HEK293 (cell line): ENCODE data around the gene ZFYVE28.

ENCODE experiments used
- CTCF ChIP-seq: fragments of 450-650 bp; formaldehyde crosslinking; IDR thresholded peaks from 2 replicates; pipeline ENCODE4 v1.5.1; 2016; ENCODE audit warnings: missing biosample characterization, missing genetic modification characterization
- KLF17 ChIP-seq: fragments of 450-650 bp; formaldehyde crosslinking; IDR thresholded peaks from 2 replicates; pipeline ENCODE4 v1.5.1; 2016; ENCODE audit warnings: missing biosample characterization, missing genetic modification characterization
- KLF8 ChIP-seq: fragments of 450-650 bp; formaldehyde crosslinking; IDR thresholded peaks from 2 replicates; pipeline ENCODE4 v1.5.1; 2016; ENCODE audit warnings: missing biosample characterization, missing genetic modification characterization
- RBAK ChIP-seq: fragments of 450-650 bp; formaldehyde crosslinking; IDR thresholded peaks from 2 replicates; pipeline ENCODE4 v1.5.1; 2016; ENCODE audit warnings: missing biosample characterization, missing genetic modification characterization
- SALL2 ChIP-seq: fragments of 450-650 bp; formaldehyde crosslinking; IDR thresholded peaks from 2 replicates; pipeline ENCODE4 v1.5.0; 2017; ENCODE audit warnings: missing biosample characterization, mild to moderate bottlenecking, missing genetic modification characterization, borderline replicate concordance
- SP2 ChIP-seq: fragments of 450-650 bp; formaldehyde crosslinking; IDR thresholded peaks from 2 replicates; pipeline ENCODE4 v1.5.1; 2016; ENCODE audit warnings: missing biosample characterization, missing genetic modification characterization
- ZBTB17 ChIP-seq: fragments of 450-650 bp; formaldehyde crosslinking; IDR thresholded peaks from 2 replicates; pipeline ENCODE4 v1.5.1; 2016; ENCODE audit warnings: missing biosample characterization, missing genetic modification characterization
- ZBTB21 ChIP-seq: fragments of 450-650 bp; formaldehyde crosslinking; IDR thresholded peaks from 2 replicates; pipeline ENCODE4 v1.5.1; 2017; ENCODE audit warnings: missing biosample characterization, missing genetic modification characterization
- ZBTB48 ChIP-seq: fragments of 450-650 bp; formaldehyde crosslinking; IDR thresholded peaks from 2 replicates; pipeline ENCODE4 v1.5.1; 2016; ENCODE audit warnings: missing biosample characterization, missing genetic modification characterization
- ZBTB7A ChIP-seq: fragments of 450-650 bp; formaldehyde crosslinking; IDR thresholded peaks from 2 replicates; pipeline ENCODE4 v1.5.1; 2016; ENCODE audit warnings: low read depth, missing biosample characterization, missing genetic modification characterization
- ZNF114 ChIP-seq: fragments of 450-650 bp; formaldehyde crosslinking; IDR thresholded peaks from 2 replicates; pipeline ENCODE4 v1.5.0; 2017; ENCODE audit warnings: missing biosample characterization, missing genetic modification characterization
- ZNF16 ChIP-seq: fragments of 450-650 bp; formaldehyde crosslinking; IDR thresholded peaks from 2 replicates; pipeline ENCODE4 v1.5.1; 2016; ENCODE audit warnings: low read depth, missing biosample characterization, missing genetic modification characterization
- ZNF169 ChIP-seq: fragments of 450-650 bp; formaldehyde crosslinking; IDR thresholded peaks from 2 replicates; pipeline ENCODE4 v1.5.1; 2016; ENCODE audit warnings: missing biosample characterization, missing genetic modification characterization
- ZNF2 ChIP-seq: fragments of 450-650 bp; formaldehyde crosslinking; IDR thresholded peaks from 2 replicates; pipeline ENCODE4 v1.5.1; 2016; ENCODE audit warnings: missing biosample characterization, missing genetic modification characterization
- ZNF223 ChIP-seq: fragments of 450-650 bp; formaldehyde crosslinking; IDR thresholded peaks from 2 replicates; pipeline ENCODE4 v1.5.1; 2016; ENCODE audit warnings: missing biosample characterization, missing genetic modification characterization
- ZNF266 ChIP-seq: fragments of 450-650 bp; formaldehyde crosslinking; IDR thresholded peaks from 2 replicates; pipeline ENCODE4 v1.5.1; 2016; ENCODE audit warnings: missing biosample characterization, missing genetic modification characterization, low read depth
- ZNF311 ChIP-seq: fragments of 450-650 bp; formaldehyde crosslinking; IDR thresholded peaks from 2 replicates; pipeline ENCODE4 v1.5.1; 2017; ENCODE audit warnings: missing biosample characterization, missing genetic modification characterization, borderline replicate concordance
- ZNF394 ChIP-seq: fragments of 450-650 bp; formaldehyde crosslinking; IDR thresholded peaks from 2 replicates; pipeline ENCODE4 v1.5.1; 2016; ENCODE audit warnings: missing biosample characterization, missing genetic modification characterization, mild to moderate bottlenecking, moderate library complexity, borderline replicate concordance
- ZNF473 ChIP-seq: fragments of 450-650 bp; formaldehyde crosslinking; IDR thresholded peaks from 2 replicates; pipeline ENCODE4 v1.5.1; 2017; ENCODE audit warnings: missing biosample characterization, missing genetic modification characterization
- ZNF544 ChIP-seq: fragments of 450-650 bp; formaldehyde crosslinking; IDR thresholded peaks from 2 replicates; pipeline ENCODE4 v1.5.0; 2017; ENCODE audit warnings: missing biosample characterization, missing genetic modification characterization
- ZNF548 ChIP-seq: fragments of 450-650 bp; formaldehyde crosslinking; IDR thresholded peaks from 2 replicates; pipeline ENCODE4 v1.5.1; 2016; ENCODE audit warnings: missing biosample characterization, missing genetic modification characterization
- ZNF654 ChIP-seq: fragments of 450-650 bp; formaldehyde crosslinking; IDR thresholded peaks from 2 replicates; pipeline ENCODE4 v1.5.1; 2016; ENCODE audit warnings: low read depth, missing biosample characterization, missing genetic modification characterization
- ZNF692 ChIP-seq: fragments of 450-650 bp; formaldehyde crosslinking; IDR thresholded peaks from 2 replicates; pipeline ENCODE4 v1.5.1; 2016; ENCODE audit warnings: missing biosample characterization, missing genetic modification characterization
- ZNF776 ChIP-seq: fragments of 450-650 bp; formaldehyde crosslinking; IDR thresholded peaks from 2 replicates; pipeline ENCODE4 v1.5.0; 2017; ENCODE audit warnings: missing biosample characterization, missing genetic modification characterization, borderline replicate concordance
- ZNF791 ChIP-seq: fragments of 450-650 bp; formaldehyde crosslinking; IDR thresholded peaks from 2 replicates; pipeline ENCODE4 v1.5.1; 2016; ENCODE audit warnings: missing biosample characterization, missing genetic modification characterization
- ZNF792 ChIP-seq: fragments of 450-650 bp; formaldehyde crosslinking; IDR thresholded peaks from 2 replicates; pipeline ENCODE4 v1.5.1; 2016; ENCODE audit warnings: missing biosample characterization, missing genetic modification characterization
- ZNF830 ChIP-seq: fragments of 450-650 bp; IDR thresholded peaks from 2 replicates; pipeline ENCODE4 v1.5.0; 2018; ENCODE audit warnings: missing biosample characterization, missing genetic modification characterization, low read depth, mild to moderate bottlenecking, moderate library complexity
- ZNF837 ChIP-seq: fragments of 450-650 bp; formaldehyde crosslinking; IDR thresholded peaks from 2 replicates; pipeline ENCODE4 v1.5.1; 2016; ENCODE audit warnings: missing biosample characterization, missing genetic modification characterization
- TF ChIP-seq, protein P1 (sequence below): fragments of 450-650 bp; formaldehyde crosslinking; IDR thresholded peaks from 2 replicates; pipeline ENCODE4 v1.5.1; 2017; ENCODE audit warnings: missing biosample characterization, missing genetic modification characterization
- TF ChIP-seq, protein P2 (sequence below): fragments of 450-650 bp; formaldehyde crosslinking; conservative IDR thresholded peaks from 2 replicates; pipeline ENCODE4 v1.5.1; 2016; ENCODE audit warnings: low read depth, missing biosample characterization, missing genetic modification characterization

ZFYVE28 gene

DNA sequence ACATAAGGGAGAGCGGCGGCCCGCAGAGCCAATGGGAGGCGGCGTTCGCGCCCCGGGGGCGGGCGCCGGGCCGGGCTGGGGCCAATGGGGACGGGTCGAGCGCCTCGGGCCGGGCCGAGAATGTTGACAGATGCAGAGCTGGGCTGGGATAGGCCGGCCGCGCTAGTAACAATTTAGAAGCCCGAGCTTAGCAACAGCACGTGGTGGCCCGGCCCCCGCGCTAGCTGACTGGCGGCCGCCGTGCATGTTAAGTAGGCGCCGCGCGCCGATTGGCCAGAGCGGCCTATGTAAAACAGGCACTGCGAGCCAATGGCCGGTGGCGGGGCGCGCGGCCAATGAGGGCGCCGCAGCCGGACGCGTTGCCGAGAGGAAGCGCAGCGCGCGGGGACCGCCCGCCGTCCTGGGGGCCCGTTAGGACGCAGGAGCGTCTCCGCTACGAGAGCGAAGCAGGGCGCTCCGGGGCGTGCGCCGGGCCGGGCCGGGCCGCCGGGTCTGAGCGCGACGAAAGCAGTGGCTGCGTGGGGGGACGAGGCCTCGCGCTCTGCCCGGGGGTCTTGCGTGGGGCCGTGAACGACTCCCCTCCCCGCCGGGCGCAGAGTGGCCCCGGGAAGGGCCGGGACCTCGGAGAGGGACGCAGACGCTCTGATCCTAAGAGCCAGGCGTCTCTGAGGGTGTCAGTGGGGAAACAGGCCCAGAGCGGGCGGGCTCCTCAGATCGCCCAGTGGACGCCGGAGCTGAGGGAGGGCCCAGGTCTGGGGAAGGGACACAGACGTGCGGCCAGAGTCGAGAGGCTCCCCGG is 156.1 kb downstream of the ZFYVE28 start (continued):
- peak; percentile 43; the same call in 1 of the 2 replicates for TF ChIP-seq KLF17 (tag by site-specific recombination)
- no peak for TF ChIP-seq ZNF311 (tag by site-specific recombination)
- TF ChIP-seq ZBTB7A (tag by site-specific recombination) = 0 out of 2 replicates have a peak, but pooled peaks have one; percentile 26
- TF ChIP-seq, protein P1, sequence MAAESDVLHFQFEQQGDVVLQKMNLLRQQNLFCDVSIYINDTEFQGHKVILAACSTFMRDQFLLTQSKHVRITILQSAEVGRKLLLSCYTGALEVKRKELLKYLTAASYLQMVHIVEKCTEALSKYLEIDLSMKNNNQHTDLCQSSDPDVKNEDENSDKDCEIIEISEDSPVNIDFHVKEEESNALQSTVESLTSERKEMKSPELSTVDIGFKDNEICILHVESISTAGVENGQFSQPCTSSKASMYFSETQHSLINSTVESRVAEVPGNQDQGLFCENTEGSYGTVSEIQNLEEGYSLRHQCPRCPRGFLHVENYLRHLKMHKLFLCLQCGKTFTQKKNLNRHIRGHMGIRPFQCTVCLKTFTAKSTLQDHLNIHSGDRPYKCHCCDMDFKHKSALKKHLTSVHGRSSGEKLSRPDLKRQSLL (tag by site-specific recombination) = no peak
- TF ChIP-seq ZBTB21 (tag by site-specific recombination) = no peak
- no peak for TF ChIP-seq CTCF (tag by site-specific recombination)
- TF ChIP-seq, protein P2, sequence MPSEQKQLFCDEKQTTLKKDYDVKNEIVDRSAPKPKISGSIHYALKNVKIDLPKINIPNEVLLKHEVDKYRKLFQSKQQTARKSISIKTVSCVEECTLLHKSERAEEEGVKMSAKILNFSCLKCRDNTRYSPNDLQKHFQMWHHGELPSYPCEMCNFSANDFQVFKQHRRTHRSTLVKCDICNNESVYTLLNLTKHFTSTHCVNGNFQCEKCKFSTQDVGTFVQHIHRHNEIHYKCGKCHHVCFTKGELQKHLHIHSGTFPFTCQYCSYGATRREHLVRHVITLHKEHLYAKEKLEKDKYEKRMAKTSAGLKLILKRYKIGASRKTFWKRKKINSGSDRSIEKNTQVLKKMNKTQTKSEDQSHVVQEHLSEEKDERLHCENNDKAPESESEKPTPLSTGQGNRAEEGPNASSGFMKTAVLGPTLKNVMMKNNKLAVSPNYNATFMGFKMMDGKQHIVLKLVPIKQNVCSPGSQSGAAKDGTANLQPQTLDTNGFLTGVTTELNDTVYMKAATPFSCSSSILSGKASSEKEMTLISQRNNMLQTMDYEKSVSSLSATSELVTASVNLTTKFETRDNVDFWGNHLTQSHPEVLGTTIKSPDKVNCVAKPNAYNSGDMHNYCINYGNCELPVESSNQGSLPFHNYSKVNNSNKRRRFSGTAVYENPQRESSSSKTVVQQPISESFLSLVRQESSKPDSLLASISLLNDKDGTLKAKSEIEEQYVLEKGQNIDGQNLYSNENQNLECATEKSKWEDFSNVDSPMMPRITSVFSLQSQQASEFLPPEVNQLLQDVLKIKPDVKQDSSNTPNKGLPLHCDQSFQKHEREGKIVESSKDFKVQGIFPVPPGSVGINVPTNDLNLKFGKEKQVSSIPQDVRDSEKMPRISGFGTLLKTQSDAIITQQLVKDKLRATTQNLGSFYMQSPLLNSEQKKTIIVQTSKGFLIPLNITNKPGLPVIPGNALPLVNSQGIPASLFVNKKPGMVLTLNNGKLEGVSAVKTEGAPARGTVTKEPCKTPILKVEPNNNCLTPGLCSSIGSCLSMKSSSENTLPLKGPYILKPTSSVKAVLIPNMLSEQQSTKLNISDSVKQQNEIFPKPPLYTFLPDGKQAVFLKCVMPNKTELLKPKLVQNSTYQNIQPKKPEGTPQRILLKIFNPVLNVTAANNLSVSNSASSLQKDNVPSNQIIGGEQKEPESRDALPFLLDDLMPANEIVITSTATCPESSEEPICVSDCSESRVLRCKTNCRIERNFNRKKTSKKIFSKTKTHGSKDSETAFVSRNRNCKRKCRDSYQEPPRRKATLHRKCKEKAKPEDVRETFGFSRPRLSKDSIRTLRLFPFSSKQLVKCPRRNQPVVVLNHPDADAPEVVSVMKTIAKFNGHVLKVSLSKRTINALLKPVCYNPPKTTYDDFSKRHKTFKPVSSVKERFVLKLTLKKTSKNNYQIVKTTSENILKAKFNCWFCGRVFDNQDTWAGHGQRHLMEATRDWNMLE (tag by site-specific recombination) = no peak
- no peak for TF ChIP-seq ZNF792 (tag by site-specific recombination)
- TF ChIP-seq ZNF791 = no peak
- no peak for TF ChIP-seq ZNF266 (tag by site-specific recombination)
- no peak for TF ChIP-seq ZNF16 (tag by site-specific recombination)
- no peak for TF ChIP-seq ZNF776 (tag by site-specific recombination)
- TF ChIP-seq ZNF692 = peak; percentile 66
- TF ChIP-seq ZNF473 = no peak
- TF ChIP-seq ZNF394 (tag by site-specific recombination) = no peak
- no peak for TF ChIP-seq SALL2 (tag by site-specific recombination)
- no peak for TF ChIP-seq ZNF654 (tag by site-specific recombination)
- no peak for TF ChIP-seq ZNF544 (tag by site-specific recombination)
- no peak for TF ChIP-seq ZNF548 (tag by site-specific recombination)
- no peak for TF ChIP-seq ZNF830 (tag by site-specific recombination)
- no peak for TF ChIP-seq ZBTB48 (tag by site-specific recombination)
- no peak for TF ChIP-seq ZNF114
- peak; percentile 44; the same call in 1 of the 2 replicates for TF ChIP-seq KLF8 (tag by site-specific recombination)
- no peak for TF ChIP-seq ZNF223
- no peak for TF ChIP-seq ZNF837
- TF ChIP-seq SP2 (tag by site-specific recombination) = peak; percentile 81
- TF ChIP-seq RBAK (tag by site-specific recombination) = no peak
- no peak for TF ChIP-seq ZNF2
- no peak for TF ChIP-seq ZNF169 (tag by site-specific recombination)
- peak; percentile 43; the same call in 1 of the 2 replicates for TF ChIP-seq ZBTB17
